ENCODE data around the gene SNX13.

SNX13 gene

DNA sequence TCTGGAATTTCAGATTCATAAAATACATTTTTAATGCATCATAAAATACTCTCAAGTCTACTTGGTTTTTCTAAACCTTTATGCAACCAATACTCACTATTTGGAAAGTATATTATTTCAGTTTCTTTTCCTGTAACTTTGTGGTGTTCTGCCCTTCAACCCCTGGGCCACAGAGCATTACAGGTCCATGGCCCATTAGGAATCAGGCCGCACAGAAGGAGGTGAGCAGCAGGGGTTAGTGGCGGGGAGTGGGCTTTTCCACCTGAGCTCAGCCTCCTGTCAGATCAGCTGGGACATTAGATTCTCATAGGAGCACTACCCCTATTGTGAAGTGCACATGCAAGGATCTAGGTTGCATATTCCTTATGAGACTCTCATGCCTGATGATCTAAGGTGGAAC is 9.7 kb downstream of the SNX13 start:
- no peak overlapping the region for H3K27ac ChIP-seq (ENCODE audit: low read depth, low read length)
- no peak overlapping the region for H2AK5ac ChIP-seq (ENCODE audit: low read length)
- no peak overlapping the region for H2BK5ac ChIP-seq (ENCODE audit: low read length)
- no peak overlapping the region for H2BK120ac ChIP-seq (ENCODE audit: low read depth, low read length)
- no peak overlapping the region for H3K4me3 ChIP-seq (ENCODE audit: low read length)
- H3K23ac ChIP-seq (ENCODE audit: low read length) = no peak overlapping the region
- WGBS (ENCODE audit: extremely low coverage, insufficient coverage, low lambda C conversion rate) = no CpG with 5 or more reads among the region's 2 CpGs
- no peak for DNase-seq
- H3K27me3 ChIP-seq (ENCODE audit: insufficient read depth, low read length, poor library complexity) = no peaks in the 10 kb centered on the region
- H3K4ac ChIP-seq (ENCODE audit: low read depth, low read length) = no peak overlapping the region
- H2BK15ac ChIP-seq (replicated peaks; ENCODE audit: low read depth) = no peak overlapping the region
- no peak overlapping the region for H3K18ac ChIP-seq (ENCODE audit: low read length)
- peaks cover 6% of the 10 kb centered on the region for H3K79me1 ChIP-seq (ENCODE audit: low read length)
- H3K9ac ChIP-seq (ENCODE audit: low read length) = no peak overlapping the region
- H4K5ac ChIP-seq (ENCODE audit: low read length) = no peak overlapping the region
- H3K4me2 ChIP-seq (ENCODE audit: low read length) = no peak overlapping the region
- no peak overlapping the region for H4K8ac ChIP-seq (ENCODE audit: low read depth, low read length)
- H3K4me1 ChIP-seq (ENCODE audit: control insufficient read depth, low read depth, low read length) = no peaks in the 10 kb centered on the region
- H3K79me2 ChIP-seq (ENCODE audit: control insufficient read depth, insufficient read depth, low read length) = peaks cover 27% of the 10 kb centered on the region
- H3K56ac ChIP-seq (ENCODE audit: low read length) = no peak overlapping the region
- no peaks in the 10 kb centered on the region for H3K36me3 ChIP-seq (ENCODE audit: control insufficient read depth, insufficient read depth, low read length)

DNA sequence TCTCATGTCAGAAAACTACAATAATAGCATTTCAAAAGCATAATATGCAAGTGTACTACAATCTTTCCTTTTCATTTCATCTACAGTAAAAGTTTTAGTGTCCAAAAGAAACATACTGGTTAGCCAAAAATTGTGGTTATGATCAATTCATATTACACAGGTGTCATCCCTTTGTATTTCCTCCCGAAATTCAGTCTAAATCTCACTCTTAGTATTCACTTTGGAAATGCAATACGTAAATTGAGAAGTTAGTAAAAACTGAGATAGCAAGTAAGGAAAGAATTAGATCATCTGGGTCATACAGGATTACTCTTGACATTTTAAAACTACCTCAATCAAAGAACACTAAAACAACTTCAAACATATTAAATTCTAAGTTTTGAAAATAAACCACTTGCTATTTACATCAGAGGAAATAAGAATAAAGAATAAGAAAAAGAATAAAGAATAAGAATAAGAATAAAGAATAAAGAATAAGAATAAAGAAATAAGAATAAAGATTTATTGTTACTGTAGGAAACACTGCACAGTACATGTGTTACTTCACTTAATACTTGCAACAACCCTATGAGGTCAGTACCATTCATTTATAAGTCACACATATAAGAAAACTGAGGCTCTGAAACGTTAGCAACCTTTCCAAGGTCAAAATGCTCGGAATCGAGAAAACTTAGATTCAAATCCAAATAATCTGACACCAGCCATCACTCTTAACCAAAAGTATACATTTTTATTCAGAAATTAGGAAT is 10.5 kb downstream of the SNX13 start:
- no peak overlapping the region for H3K9ac ChIP-seq (ENCODE audit: low read length)
- no CpG with 5 or more reads among the region's 5 CpGs for WGBS (ENCODE audit: extremely low coverage, insufficient coverage, low lambda C conversion rate)
- no peak for DNase-seq

DNA sequence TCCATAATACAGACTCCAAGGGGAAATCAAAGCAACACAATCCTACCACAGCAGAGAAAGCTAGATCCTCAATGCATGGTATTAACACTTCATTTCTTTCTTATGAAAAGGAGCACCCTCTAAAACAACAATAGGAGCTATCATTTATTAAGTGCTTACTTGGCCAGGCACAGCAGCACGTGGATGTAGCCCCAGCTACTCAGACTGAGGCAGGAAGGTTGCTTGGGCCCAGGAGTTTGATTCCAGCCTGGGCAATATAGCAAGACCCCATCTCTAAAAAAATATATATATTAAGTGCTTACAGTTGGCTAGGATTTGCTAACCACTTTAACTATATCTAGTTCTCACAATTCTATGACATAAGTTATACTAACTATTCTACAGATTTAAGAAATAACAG is 12.2 kb downstream of the SNX13 start:
- WGBS (ENCODE audit: extremely low coverage, insufficient coverage, low lambda C conversion rate) = no CpG with 5 or more reads among the region's 1 CpG
- H3K23ac ChIP-seq (ENCODE audit: low read length) = no peak overlapping the region
- no peaks in the 10 kb centered on the region for H3K27me3 ChIP-seq (ENCODE audit: insufficient read depth, low read length, poor library complexity)
- no peak overlapping the region for H3K9ac ChIP-seq (ENCODE audit: low read length)
- H3K79me2 ChIP-seq (ENCODE audit: control insufficient read depth, insufficient read depth, low read length) = peaks cover 26% of the 10 kb centered on the region
- H4K5ac ChIP-seq (ENCODE audit: low read length) = no peak overlapping the region
- H3K4me3 ChIP-seq (ENCODE audit: low read length) = no peak overlapping the region
- H3K27ac ChIP-seq (ENCODE audit: low read depth, low read length) = no peak overlapping the region
- no peak overlapping the region for H4K8ac ChIP-seq (ENCODE audit: low read depth, low read length)
- no peak overlapping the region for H2BK120ac ChIP-seq (ENCODE audit: low read depth, low read length)
- no peak overlapping the region for H3K4me2 ChIP-seq (ENCODE audit: low read length)
- no peak overlapping the region for H3K56ac ChIP-seq (ENCODE audit: low read length)
- H3K4ac ChIP-seq (ENCODE audit: low read depth, low read length) = no peak overlapping the region
- H3K4me1 ChIP-seq (ENCODE audit: control insufficient read depth, low read depth, low read length) = no peaks in the 10 kb centered on the region
- H3K79me1 ChIP-seq (ENCODE audit: low read length) = peaks cover 10% of the 10 kb centered on the region
- H3K18ac ChIP-seq (ENCODE audit: low read length) = no peak overlapping the region
- H2BK5ac ChIP-seq (ENCODE audit: low read length) = no peak overlapping the region
- H3K36me3 ChIP-seq (ENCODE audit: control insufficient read depth, insufficient read depth, low read length) = no peaks in the 10 kb centered on the region
- no peak overlapping the region for H2AK5ac ChIP-seq (ENCODE audit: low read length)
- no peak overlapping the region for H2BK15ac ChIP-seq (replicated peaks; ENCODE audit: low read depth)
- no peak for DNase-seq

More for the DNA sequence above, 10.5 kb downstream of the SNX13 start:
- H4K8ac ChIP-seq (ENCODE audit: low read depth, low read length) = no peak overlapping the region
- no peak overlapping the region for H3K4me3 ChIP-seq (ENCODE audit: low read length)
- H2BK15ac ChIP-seq (replicated peaks; ENCODE audit: low read depth) = no peak overlapping the region
- no peak overlapping the region for H2AK5ac ChIP-seq (ENCODE audit: low read length)
- H2BK5ac ChIP-seq (ENCODE audit: low read length) = no peak overlapping the region
- H3K36me3 ChIP-seq (ENCODE audit: control insufficient read depth, insufficient read depth, low read length) = no peaks in the 10 kb centered on the region
- H4K5ac ChIP-seq (ENCODE audit: low read length) = no peak overlapping the region
- H3K56ac ChIP-seq (ENCODE audit: low read length) = no peak overlapping the region
- H3K27me3 ChIP-seq (ENCODE audit: insufficient read depth, low read length, poor library complexity) = no peaks in the 10 kb centered on the region
- H3K4ac ChIP-seq (ENCODE audit: low read depth, low read length) = no peak overlapping the region
- H3K4me2 ChIP-seq (ENCODE audit: low read length) = no peak overlapping the region
- H3K27ac ChIP-seq (ENCODE audit: low read depth, low read length) = no peak overlapping the region
- no peak overlapping the region for H2BK120ac ChIP-seq (ENCODE audit: low read depth, low read length)
- H3K79me1 ChIP-seq (ENCODE audit: low read length) = peaks cover 8% of the 10 kb centered on the region
- H3K23ac ChIP-seq (ENCODE audit: low read length) = no peak overlapping the region
- peaks cover 28% of the 10 kb centered on the region for H3K79me2 ChIP-seq (ENCODE audit: control insufficient read depth, insufficient read depth, low read length)
- no peaks in the 10 kb centered on the region for H3K4me1 ChIP-seq (ENCODE audit: control insufficient read depth, low read depth, low read length)
- no peak overlapping the region for H3K18ac ChIP-seq (ENCODE audit: low read length)

DNA sequence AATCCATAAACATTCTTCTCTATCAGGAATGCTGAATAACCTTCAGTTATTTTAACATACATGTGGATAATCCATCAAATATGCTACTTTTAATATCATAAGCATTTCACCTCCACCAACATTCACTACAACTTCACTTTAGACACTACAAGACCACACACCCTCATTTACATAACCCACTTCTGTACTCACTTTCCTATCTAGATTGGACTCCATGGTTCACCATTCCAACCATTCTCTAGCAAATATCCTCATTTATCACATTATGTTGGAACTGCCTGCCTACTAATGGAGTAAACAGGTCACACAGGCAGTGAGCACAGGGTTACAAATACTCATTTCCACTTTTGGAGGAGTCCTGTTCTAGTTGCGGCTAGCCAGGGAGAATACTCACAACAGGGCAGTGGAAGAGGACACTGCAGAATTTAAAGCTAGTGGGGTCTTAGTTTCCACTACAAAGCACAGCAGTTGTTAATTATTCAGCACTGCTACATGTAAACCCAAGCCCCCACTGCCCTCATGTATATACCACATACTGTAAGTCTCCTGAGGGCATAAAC is 18.4 kb downstream of the SNX13 start:
- Histone ChIP-seq H3K27ac (ENCODE audit: low read depth, low read length) (no peak overlapping the region), H3K4me1 (ENCODE audit: control insufficient read depth, low read depth, low read length) (no peaks in the 10 kb centered on the region), H4K5ac (ENCODE audit: low read length) (no peak overlapping the region), H3K4ac (ENCODE audit: low read depth, low read length) (no peak overlapping the region), H2BK15ac (replicated peaks; ENCODE audit: low read depth) (no peak overlapping the region), H3K4me2 (ENCODE audit: low read length) (no peak overlapping the region), H2BK120ac (ENCODE audit: low read depth, low read length) (no peak overlapping the region), H3K18ac (ENCODE audit: low read length) (no peak overlapping the region), H2BK5ac (ENCODE audit: low read length) (no peak overlapping the region), H3K36me3 (ENCODE audit: control insufficient read depth, insufficient read depth, low read length) (no peaks in the 10 kb centered on the region), H3K79me1 (ENCODE audit: low read length) (peaks cover 7% of the 10 kb centered on the region), H3K4me3 (ENCODE audit: low read length) (no peak overlapping the region), H4K8ac (ENCODE audit: low read depth, low read length) (no peak overlapping the region), H3K56ac (ENCODE audit: low read length) (no peak overlapping the region), H3K23ac (ENCODE audit: low read length) (no peak overlapping the region), H3K9ac (ENCODE audit: low read length) (no peak overlapping the region), H2AK5ac (ENCODE audit: low read length) (no peak overlapping the region), H3K79me2 (ENCODE audit: control insufficient read depth, insufficient read depth, low read length) (peaks cover 25% of the 10 kb centered on the region), H3K27me3 (ENCODE audit: insufficient read depth, low read length, poor library complexity) (no peaks in the 10 kb centered on the region)
- WGBS (ENCODE audit: extremely low coverage, insufficient coverage, low lambda C conversion rate) = no CpG with 5 or more reads among the region's 1 CpG
- DNase-seq = no peak

DNA sequence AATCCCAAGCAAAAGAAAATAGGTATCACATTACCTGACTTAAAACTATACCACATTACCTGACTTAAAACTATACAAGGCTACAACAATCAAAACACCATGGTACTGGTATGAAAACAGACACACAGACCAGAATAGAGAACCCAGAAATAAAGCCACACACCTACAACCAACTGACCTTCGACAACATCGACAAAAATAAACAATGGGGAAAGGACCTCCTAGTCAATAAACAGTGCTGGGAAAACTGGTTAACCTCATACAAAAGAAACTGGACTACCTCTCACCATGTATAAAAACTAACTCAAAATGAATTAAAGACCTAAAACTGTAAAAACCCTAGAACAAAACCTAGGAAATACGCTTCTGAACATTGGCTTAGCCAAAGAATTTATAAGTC is 22.5 kb downstream of the SNX13 start:
- Histone ChIP-seq H2BK120ac (ENCODE audit: low read depth, low read length) (no peak overlapping the region), H3K4ac (ENCODE audit: low read depth, low read length) (no peak overlapping the region), H4K8ac (ENCODE audit: low read depth, low read length) (no peak overlapping the region), H3K27ac (ENCODE audit: low read depth, low read length) (no peak overlapping the region), H2BK5ac (ENCODE audit: low read length) (no peak overlapping the region), H3K79me2 (ENCODE audit: control insufficient read depth, insufficient read depth, low read length) (peaks cover 24% of the 10 kb centered on the region), H3K27me3 (ENCODE audit: insufficient read depth, low read length, poor library complexity) (no peaks in the 10 kb centered on the region), H3K9ac (ENCODE audit: low read length) (no peak overlapping the region), H3K36me3 (ENCODE audit: control insufficient read depth, insufficient read depth, low read length) (no peaks in the 10 kb centered on the region), H3K18ac (ENCODE audit: low read length) (no peak overlapping the region), H3K4me3 (ENCODE audit: low read length) (no peak overlapping the region), H4K5ac (ENCODE audit: low read length) (no peak overlapping the region), H3K4me1 (ENCODE audit: control insufficient read depth, low read depth, low read length) (peaks cover 1% of the 10 kb centered on the region), H2BK15ac (replicated peaks; ENCODE audit: low read depth) (no peak overlapping the region), H3K4me2 (ENCODE audit: low read length) (no peak overlapping the region), H3K23ac (ENCODE audit: low read length) (no peak overlapping the region), H2AK5ac (ENCODE audit: low read length) (no peak overlapping the region), H3K79me1 (ENCODE audit: low read length) (peaks cover 11% of the 10 kb centered on the region), H3K56ac (ENCODE audit: low read length) (no peak overlapping the region)
- no CpG with 5 or more reads among the region's 3 CpGs for WGBS (ENCODE audit: extremely low coverage, insufficient coverage, low lambda C conversion rate)
- no peak for DNase-seq

DNA sequence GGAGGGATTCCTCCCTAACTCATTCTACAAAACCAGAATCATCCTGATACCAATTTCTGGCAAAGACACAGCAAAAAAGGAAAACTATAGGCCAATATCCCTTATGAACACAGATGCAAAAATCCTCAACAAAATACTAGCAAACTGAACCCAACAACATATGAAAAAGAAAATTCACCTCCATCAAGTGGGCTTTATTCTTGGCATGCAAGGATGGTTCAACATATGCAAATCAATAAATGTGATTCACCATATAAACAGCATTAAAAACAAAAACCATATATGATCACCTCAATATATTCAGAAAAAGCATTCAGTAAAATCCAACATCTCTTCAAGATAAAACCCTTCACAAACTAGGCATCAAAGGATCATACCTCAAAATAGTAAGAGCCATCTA is 23.5 kb downstream of the SNX13 start:
- Histone ChIP-seq H3K23ac (ENCODE audit: low read length) (no peak overlapping the region), H3K79me2 (ENCODE audit: control insufficient read depth, insufficient read depth, low read length) (peaks cover 23% of the 10 kb centered on the region), H3K27ac (ENCODE audit: low read depth, low read length) (no peak overlapping the region), H3K56ac (ENCODE audit: low read length) (no peak overlapping the region), H3K4ac (ENCODE audit: low read depth, low read length) (no peak overlapping the region), H3K4me3 (ENCODE audit: low read length) (no peak overlapping the region), H3K4me1 (ENCODE audit: control insufficient read depth, low read depth, low read length) (peaks cover 1% of the 10 kb centered on the region), H3K18ac (ENCODE audit: low read length) (no peak overlapping the region), H3K27me3 (ENCODE audit: insufficient read depth, low read length, poor library complexity) (no peaks in the 10 kb centered on the region), H3K36me3 (ENCODE audit: control insufficient read depth, insufficient read depth, low read length) (no peaks in the 10 kb centered on the region), H4K8ac (ENCODE audit: low read depth, low read length) (no peak overlapping the region), H3K9ac (ENCODE audit: low read length) (no peak overlapping the region), H2BK15ac (replicated peaks; ENCODE audit: low read depth) (no peak overlapping the region), H2AK5ac (ENCODE audit: low read length) (no peak overlapping the region), H2BK120ac (ENCODE audit: low read depth, low read length) (no peak overlapping the region), H3K79me1 (ENCODE audit: low read length) (peaks cover 10% of the 10 kb centered on the region), H2BK5ac (ENCODE audit: low read length) (no peak overlapping the region), H3K4me2 (ENCODE audit: low read length) (no peak overlapping the region), H4K5ac (ENCODE audit: low read length) (no peak overlapping the region)
- DNase-seq = no peak
